Effector memory CD4-positive, alpha-beta T cell (primary cell): ENCODE results near the gene MRPL23.

ENCODE experiments used
- DNase-seq, 3 donors: peaks; one replicate each; pipeline ENCODE4 v3.0.0-alpha.2; 2020
- H3K27ac ChIP-seq: 2 replicates; pipeline ENCODE4 v1.7.0; 2013; ENCODE audit warnings: mild to moderate bottlenecking, low read length, moderate library complexity; ENCODE audit not compliant: insufficient read depth, poor library complexity, severe bottlenecking
- H3K27me3 ChIP-seq: replicated peaks from 2 replicates; pipeline ENCODE4 v1.7.0; 2013; ENCODE audit warnings: mild to moderate bottlenecking, low read length; ENCODE audit not compliant: insufficient read depth, control insufficient read depth, poor library complexity, severe bottlenecking
- H3K36me3 ChIP-seq: 2 replicates; pipeline ENCODE4 v1.7.0; 2013; ENCODE audit warnings: mild to moderate bottlenecking, low read length, moderate library complexity; ENCODE audit not compliant: control insufficient read depth, insufficient read depth
- H3K4me1 ChIP-seq: 2 replicates; pipeline ENCODE4 v1.7.0; 2013; ENCODE audit warnings: low read length, mild to moderate bottlenecking; ENCODE audit not compliant: control insufficient read depth, insufficient read depth, poor library complexity, severe bottlenecking
- H3K4me3 ChIP-seq: 2 replicates; pipeline ENCODE4 v1.7.0; 2013; ENCODE audit warnings: low read length, low read depth, mild to moderate bottlenecking; ENCODE audit not compliant: insufficient read depth, poor library complexity, severe bottlenecking
- H3K9me3 ChIP-seq: 2 replicates; pipeline ENCODE4 v1.7.0; 2013; ENCODE audit warnings: mild to moderate bottlenecking, low read length, moderate library complexity; ENCODE audit not compliant: control insufficient read depth

MRPL23 gene

DNA sequence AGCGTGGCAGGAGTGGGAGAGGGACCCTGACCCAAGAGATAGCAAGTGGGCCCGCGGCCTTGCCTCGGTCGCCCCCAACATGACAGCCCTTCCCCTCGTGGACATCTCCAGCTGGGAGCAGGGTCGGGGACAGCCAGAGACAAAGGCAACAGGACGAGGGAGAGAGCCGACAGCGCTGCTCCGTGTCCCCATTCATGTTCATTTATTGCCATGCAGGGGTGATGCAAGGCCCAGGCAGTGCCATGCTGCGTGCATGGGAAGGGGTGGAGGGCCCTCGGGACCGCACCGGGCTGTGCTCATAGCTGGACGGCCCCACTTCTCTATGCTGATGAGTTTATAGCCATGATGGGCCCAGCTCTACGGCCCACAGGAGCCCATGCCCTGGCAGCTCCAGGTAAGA is 12.7 kb downstream of the MRPL23 start:
- no peaks in the 10 kb centered on the region for H3K4me1 ChIP-seq
- H3K4me3 ChIP-seq: no peak overlapping the region
- H3K27ac ChIP-seq: no peak overlapping the region
- no peaks in the 10 kb centered on the region for H3K9me3 ChIP-seq
- DNase-seq: no peak
- H3K36me3 ChIP-seq: no peaks in the 10 kb centered on the region
- no peaks in the 10 kb centered on the region for H3K27me3 ChIP-seq

GRCh38 chr11:1963864-1964263 is 16.7 kb downstream of the MRPL23 start:
- H3K36me3 ChIP-seq: no peaks in the 10 kb centered on the region
- H3K4me1 ChIP-seq: no peaks in the 10 kb centered on the region
- no peak overlapping the region for H3K27ac ChIP-seq
- no peak overlapping the region for H3K4me3 ChIP-seq
- no peak for DNase-seq
- no peaks in the 10 kb centered on the region for H3K9me3 ChIP-seq
- H3K27me3 ChIP-seq: no peaks in the 10 kb centered on the region

DNA sequence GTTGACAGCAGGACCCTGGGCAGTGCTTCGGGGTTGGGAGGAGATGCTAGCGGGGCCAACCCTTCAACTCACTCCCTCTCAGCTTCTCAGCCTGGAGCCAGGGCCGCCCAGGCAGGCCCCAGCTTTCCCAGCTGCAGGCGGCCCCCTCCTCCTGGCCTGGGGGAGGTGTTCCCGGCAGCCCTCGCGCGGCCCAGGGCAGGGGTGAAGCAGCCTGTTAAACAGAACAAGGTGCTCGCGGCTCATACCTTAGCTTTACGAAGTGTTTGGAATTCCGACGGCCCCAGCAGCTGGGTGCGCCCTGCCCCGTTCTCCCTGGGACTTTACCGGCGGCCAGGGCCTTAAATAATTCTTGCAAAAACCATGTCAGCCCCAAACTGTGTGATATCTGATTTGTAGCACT is 17.2 kb downstream of the MRPL23 start:
- DNase-seq: no peak
- Histone ChIP-seq H3K4me1 (no peaks in the 10 kb centered on the region), H3K27me3 (no peaks in the 10 kb centered on the region), H3K9me3 (no peaks in the 10 kb centered on the region), H3K4me3 (no peak overlapping the region), H3K27ac (no peak overlapping the region), H3K36me3 (no peaks in the 10 kb centered on the region)

DNA sequence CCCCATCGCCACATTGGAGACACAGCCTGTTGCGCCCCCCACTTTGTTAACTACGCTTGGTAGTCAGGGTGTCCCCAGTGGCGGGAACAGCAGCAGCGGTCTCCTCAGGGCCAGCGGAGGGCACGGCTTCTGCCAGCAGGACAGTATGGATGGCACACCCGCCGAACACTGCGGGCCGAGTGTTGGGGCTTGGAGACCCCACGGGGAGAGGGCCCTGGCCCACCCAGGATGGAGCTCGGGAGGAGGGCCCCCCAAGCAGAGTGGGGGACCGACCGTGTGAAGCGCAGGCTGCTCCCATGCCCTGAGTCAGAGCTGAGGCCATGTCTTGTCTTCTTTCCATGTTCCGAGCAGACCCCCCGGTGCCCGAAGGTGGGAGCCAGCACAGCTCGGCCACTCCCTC is 17.8 kb downstream of the MRPL23 start:
- no peak overlapping the region for H3K27ac ChIP-seq
- no peaks in the 10 kb centered on the region for H3K27me3 ChIP-seq
- DNase-seq: no peak
- no peak overlapping the region for H3K4me3 ChIP-seq
- H3K9me3 ChIP-seq: no peaks in the 10 kb centered on the region
- no peaks in the 10 kb centered on the region for H3K36me3 ChIP-seq
- H3K4me1 ChIP-seq: no peaks in the 10 kb centered on the region

DNA sequence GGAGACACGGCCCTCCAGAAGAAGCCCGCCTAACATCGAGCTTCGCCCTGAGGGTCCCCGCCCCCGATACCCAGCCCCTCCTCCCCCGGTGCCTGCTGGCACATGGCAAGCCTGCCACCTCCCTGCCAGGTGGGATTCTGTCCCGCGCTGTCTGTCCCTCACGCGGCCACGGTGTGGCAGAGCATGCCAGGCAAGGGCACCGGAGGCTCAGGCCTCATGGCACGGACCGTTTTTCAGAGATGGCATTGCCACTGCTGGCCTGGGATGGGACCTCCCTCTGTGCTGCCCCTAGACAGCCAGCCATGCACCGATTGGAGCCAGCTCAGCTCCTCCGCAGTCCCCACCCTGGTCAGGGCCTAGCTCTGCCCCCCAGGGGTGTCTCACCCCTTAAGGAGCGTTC is 19.4 kb downstream of the MRPL23 start:
- no peak overlapping the region for H3K4me3 ChIP-seq
- DNase-seq: no peak
- H3K9me3 ChIP-seq: no peaks in the 10 kb centered on the region
- H3K36me3 ChIP-seq: no peaks in the 10 kb centered on the region
- no peaks in the 10 kb centered on the region for H3K27me3 ChIP-seq
- H3K4me1 ChIP-seq: no peaks in the 10 kb centered on the region
- no peak overlapping the region for H3K27ac ChIP-seq

DNA sequence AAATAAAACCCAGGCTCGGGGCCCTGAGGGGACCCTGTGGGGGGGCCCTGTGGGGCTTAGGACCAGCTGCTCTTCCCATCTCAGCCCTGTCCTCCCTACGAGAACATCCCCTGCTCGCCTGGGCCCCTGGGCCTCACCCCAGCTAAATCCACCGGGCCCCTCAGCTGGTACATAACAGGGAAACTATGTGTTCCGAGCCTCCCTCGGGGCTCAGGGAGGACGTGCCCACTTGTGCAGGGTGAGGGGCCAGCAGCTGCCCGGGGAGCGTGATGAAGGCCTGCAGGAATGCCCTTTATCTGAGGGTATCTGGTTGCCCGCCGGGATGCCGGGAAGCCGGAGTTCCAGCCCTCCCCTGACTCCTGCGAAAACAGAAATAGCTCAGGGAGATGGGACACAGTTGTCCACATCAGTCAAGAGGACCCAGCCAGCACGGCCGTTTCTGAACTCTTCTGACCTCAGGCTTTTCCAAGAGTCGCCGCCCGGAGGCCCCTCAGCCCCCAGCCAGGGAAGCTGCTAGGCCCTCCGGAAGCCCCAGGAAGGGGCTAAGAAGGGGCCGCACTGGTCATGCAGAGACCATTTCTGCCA is 20.6 kb downstream of the MRPL23 start:
- H3K9me3 ChIP-seq: no peaks in the 10 kb centered on the region
- H3K4me3 ChIP-seq: no peak overlapping the region
- no peaks in the 10 kb centered on the region for H3K27me3 ChIP-seq
- no peaks in the 10 kb centered on the region for H3K36me3 ChIP-seq
- H3K4me1 ChIP-seq: no peaks in the 10 kb centered on the region
- no peak overlapping the region for H3K27ac ChIP-seq
- DNase-seq: no peak

- H3K36me3 ChIP-seq: no peaks in the 10 kb centered on the region
- no peak for DNase-seq
- no peaks in the 10 kb centered on the region for H3K27me3 ChIP-seq
- H3K9me3 ChIP-seq: no peaks in the 10 kb centered on the region
- H3K4me3 ChIP-seq: no peak overlapping the region
- no peak overlapping the region for H3K27ac ChIP-seq
- no peaks in the 10 kb centered on the region for H3K4me1 ChIP-seq
These were observed 21.4 kb downstream of the MRPL23 start for GRCh38 chr11:1968454-1969002.

DNA sequence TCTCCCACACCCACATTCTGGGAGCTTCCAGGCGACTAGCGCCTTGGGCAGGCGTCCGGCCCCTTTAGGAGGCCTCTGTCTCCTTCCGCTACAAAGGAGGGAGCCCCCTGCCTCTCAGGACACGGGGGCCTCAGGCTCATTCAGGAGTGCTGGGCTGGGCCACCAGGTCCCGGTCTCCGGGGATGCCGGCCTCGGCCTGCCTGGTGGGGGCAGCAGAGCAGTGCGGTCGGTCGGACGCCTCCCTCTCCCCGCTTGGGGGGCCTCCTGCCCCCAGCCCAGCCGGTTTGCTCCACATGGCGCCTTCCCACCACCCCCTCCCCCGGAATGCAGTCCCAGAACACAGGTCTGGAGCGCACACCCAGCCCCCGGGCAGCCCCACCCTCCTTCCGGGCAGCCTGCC is 21.9 kb downstream of the MRPL23 start:
- Histone ChIP-seq H3K27ac (no peak overlapping the region), H3K36me3 (no peaks in the 10 kb centered on the region), H3K27me3 (no peaks in the 10 kb centered on the region), H3K4me3 (no peak overlapping the region), H3K9me3 (no peaks in the 10 kb centered on the region), H3K4me1 (no peaks in the 10 kb centered on the region)
- no peak for DNase-seq

- Histone ChIP-seq H3K27ac (no peak overlapping the region), H3K4me3 (no peak overlapping the region), H3K36me3 (no peaks in the 10 kb centered on the region), H3K27me3 (no peaks in the 10 kb centered on the region), H3K4me1 (no peaks in the 10 kb centered on the region), H3K9me3 (no peaks in the 10 kb centered on the region)
- DNase-seq: no peak
These were observed 22.6 kb downstream of the MRPL23 start for GRCh38 chr11:1969776-1970175.

GRCh38 chr11:1970956-1971355 is 23.8 kb downstream of the MRPL23 start:
- no peaks in the 10 kb centered on the region for H3K36me3 ChIP-seq
- no peak overlapping the region for H3K4me3 ChIP-seq
- no peaks in the 10 kb centered on the region for H3K27me3 ChIP-seq
- H3K27ac ChIP-seq: no peak overlapping the region
- no peaks in the 10 kb centered on the region for H3K9me3 ChIP-seq
- DNase-seq: no peak
- no peaks in the 10 kb centered on the region for H3K4me1 ChIP-seq
